Pulmonary artery endothelial cell (primary cell): ENCODE data around the gene GID8. TPM values are rescaled to one million over a fixed set of nuclear protein-coding genes. Genes with fewer than 3 reads are reported as not detected.

Experiments
- DNase-seq: peaks from one replicate; pipeline ENCODE4 v3.0.0-alpha.2; 2011; ENCODE audit warnings: low read depth, low spot score
- total RNA-seq: library from RNA; depleted of rRNA; stranded (reverse); fragments of >200 nt; gene quantifications from 2 replicates; pipeline ENCODE4 v1.2.3, GENCODE V29; 2014

Gene GID8
- total RNA-seq, 1 donor from 2014 or later = 52.9 TPM

DNA sequence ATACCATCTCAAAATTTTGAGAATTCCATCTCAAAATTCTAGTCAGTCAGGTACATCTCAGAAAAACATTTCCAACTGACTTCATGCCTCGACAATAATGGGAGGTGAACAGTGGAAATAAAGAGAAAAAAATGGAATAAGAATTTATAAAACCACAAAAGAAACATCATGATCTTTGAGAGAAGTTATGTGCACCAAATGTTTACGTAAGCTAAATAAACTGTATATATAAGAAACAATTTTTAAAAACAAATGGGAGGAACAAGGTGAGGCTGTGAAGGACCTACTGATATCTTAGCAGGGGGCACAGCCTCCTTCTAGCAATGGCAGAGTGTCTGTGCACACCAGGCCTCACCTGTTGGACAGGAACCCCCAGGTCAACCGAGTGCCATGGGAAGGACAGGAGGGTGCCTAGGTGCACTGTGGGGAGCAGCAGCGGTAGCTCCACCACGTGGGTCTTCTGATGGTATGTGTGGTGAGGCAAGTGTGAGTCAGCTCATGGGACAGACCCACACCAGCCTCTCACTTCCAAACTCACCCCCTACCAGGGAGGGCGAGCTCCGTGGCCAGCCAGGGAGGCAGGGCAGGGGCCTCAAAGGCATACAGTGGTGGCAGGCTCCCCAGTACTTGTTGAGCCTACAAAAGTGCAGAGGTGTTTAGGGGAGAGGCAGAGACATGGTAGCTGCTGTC, 34.9 kb upstream of the GID8 start:
- no peak for DNase-seq

DNA sequence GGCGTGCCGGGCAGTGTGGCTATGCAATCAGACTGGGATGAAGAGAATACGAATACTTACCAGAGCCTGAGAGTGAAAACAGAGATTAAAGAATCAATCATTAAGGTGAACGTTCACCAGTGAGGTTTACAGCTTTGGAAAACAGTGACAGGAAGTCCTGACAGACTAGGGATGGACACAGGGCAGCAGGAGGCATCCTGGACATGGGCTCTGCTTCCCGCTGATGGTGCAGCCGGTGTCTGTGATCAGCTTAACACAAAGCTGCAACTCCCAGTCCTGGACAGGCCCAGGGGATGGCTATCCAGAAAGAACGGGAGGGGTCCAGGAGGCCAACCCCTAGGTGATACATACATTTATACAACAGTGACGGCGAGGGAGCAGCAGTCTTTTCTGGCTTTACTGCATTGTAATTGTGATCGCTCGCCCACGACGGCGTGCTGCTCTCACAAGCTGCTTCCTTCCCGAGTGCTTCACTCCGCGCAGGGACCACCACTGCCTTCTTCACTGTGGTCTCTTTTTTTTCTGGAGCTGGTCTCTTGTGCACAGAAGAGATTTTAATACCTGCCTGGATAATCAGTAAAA, 32.3 kb upstream of the GID8 start:
- no peak for DNase-seq

DNA sequence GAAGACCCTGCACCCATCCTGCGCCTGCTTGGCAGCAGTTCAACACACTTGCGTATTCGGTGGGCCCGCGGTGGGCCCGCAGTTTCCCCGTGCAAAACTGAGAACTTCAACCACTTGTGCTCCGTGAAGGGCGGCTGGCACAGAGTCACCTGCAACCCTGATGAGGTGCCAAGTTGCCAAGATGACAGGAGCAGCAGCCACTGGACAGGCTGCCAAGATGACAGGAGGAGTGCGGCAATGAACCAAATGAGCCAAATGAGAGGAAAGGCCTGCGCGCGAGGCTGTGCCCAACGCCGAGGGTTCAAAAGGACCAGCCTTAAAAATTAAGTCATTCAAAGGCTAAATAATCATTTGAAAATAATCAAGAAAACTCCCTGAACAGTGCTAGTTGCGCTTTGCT, 31.7 kb upstream of the GID8 start:
- no peak for DNase-seq

DNA sequence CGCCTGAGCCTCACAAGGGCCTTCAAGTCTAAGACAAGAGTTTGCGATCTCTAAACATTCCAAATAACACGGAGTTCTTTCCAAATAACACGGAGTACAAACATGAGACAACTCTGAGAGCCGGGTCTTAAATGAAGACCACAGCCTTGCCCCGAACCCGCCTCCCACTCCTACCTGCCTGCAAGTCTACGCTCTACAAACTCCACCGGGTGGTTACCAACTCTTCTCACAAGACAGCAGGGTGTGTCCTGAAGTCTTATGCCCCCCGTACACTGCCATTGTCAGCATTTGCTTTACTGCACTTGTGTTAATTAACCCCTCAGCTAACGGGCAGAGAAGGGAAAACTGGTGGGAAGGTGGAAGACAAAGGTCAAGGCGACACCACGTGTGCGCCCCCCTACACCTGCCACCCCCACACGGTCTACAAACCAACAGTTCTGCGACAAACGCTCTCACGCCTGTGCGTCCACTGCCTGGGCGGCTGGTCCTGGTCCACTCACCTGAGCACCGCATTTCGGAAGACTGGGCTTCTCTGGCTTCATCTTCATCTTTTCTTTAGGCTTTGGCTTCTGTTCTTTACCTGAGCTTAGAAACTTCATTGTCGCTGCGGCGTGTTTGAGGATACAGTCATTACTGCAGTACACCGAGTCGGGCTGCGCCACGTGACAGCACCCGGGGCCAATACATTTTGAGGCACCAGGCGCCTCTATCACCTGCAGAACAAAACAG, 31.1 kb upstream of the GID8 start:
- DNase-seq = no peak

DNA sequence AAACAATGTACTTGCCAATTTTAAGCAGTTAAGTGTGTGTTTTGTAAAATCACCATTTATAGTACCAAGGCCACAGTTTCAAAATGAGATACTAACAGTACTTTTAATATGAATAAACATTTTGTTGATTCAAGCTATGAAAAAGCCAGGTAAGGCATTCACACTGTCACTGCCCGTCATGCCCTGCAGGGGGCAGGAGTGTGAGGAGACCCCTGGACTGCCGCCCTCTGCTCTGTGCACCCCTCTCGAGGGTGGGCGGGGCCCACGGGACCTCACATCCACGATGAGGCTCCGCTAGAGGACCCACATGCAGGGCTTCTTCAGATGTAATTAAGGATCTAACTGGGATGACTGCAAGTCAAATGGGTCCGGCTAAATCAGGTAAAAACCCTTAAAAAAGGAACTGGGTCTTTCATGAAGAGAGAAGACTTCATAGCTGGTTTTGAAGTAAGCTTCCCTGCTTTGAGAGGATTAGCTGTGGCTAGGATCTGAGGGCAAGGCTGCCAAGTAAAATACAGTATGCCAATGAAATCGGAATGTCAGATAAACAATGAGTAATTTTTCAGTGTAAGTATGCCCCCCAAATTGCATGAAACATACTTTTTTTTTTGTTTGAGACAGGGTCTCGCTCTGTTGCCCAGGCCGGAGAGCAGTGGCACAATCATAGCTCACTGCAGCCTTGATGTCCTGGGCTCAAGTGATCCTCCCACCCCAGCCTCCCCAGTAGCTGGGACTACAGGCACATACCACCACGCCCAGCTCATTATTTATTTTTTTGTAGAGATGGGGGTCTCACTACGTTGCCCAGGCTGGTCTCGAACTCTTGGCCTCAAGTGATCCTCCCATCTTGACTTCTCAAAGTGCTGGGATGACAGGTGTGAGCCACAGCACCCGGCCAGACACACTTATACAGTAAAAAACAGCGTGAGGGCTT, 30.3 kb upstream of the GID8 start:
- DNase-seq = no peak

DNA sequence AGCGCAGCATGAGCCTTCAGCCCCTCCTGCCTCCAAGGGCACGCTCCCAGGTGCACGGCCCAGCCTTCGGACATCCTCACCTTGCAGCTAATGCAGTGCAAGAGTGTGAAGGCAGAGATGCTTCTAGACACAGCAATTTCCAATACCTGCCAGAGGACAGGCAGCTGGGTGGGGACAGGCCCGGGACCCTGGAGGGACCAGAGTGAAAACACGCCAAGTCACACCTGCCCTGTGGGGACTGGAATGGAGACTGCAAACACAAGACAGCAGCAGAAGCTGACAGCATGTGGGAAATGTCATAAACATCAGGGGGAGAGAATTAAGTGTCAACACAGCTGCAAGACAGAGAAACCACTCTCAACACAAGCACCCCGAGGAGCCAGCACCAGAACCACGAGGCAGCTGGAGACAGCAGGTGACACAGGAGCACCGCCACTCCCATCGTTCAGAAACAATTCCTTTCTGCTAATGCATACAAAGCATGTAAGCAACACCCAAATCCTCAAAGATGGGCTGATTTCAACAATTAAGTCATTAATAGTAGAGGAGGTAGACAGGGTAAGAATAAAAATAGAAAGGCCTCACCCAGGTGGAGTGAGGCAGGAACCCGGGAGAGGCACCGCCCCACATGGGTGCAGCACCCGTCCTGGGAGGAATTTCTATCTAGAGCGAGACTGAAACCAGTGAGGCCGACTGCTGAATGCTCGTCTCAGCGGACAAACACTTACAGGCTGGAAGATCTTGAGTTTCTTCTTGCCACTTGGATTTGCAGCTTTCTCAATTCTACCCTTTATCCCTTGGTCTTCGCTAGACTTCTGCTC, 28.8 kb upstream of the GID8 start:
- no peak for DNase-seq

DNA sequence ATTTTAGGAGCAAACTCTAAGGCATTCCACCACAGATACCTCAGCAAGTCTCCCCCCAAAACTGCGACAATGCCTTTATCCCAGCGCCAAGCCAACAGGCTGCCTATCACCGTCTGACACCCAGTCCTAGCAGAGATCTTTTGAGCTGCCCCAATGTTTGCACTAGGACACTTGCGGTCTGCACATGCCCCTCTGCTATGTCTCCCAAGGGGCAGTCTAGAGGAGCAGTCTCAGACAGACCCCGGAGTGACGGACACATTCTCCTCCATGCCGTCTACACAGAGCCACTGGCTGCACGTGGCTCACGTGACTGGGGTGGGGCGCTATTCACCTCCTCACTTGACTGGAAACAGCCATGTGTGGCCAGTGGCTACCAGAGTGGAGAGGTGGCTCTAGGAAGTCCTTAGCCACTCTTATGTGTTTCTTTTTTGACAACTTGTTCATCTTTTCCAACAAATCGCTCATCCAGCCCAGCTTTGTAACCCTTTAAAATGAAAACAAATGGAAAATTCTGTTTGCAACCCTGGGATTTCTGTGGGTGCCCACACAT, 27.7 kb upstream of the GID8 start:
- DNase-seq = no peak

DNA sequence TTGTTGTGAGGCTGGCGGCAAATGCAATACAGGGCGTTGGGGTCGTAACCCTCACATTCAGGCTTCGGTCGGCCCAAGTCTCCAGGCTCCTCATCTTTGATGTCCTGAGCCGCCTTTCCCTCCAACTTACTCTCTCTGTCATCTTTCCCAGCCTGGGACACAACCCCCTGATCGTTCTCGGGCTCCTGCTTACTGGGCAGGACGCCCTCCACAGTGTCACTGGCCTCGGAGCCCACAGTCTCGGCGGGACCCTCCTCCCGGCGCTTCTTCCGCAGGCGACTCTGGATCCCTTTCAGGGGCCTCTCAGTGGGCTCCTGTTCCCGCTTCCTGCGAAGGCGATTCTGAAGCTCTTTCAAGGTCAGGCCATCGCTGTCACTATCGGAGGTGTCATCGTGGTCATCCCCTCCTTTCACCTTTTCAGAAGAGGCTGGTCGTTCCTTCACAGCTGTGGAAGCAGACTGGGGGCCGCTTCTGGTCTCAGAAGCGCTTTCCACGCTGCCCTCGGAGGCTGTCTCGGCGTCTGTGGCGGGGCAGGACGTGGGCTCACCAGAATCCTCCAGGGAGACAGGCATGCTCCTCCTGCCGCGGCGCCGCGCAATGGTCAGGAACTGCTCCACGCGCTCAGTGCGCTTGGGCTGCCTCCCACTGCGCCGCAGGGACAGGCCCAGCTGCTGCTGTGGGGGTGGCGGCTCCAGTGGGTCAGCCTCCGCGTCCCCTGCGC, 27.0 kb upstream of the GID8 start:
- no peak for DNase-seq

DNA sequence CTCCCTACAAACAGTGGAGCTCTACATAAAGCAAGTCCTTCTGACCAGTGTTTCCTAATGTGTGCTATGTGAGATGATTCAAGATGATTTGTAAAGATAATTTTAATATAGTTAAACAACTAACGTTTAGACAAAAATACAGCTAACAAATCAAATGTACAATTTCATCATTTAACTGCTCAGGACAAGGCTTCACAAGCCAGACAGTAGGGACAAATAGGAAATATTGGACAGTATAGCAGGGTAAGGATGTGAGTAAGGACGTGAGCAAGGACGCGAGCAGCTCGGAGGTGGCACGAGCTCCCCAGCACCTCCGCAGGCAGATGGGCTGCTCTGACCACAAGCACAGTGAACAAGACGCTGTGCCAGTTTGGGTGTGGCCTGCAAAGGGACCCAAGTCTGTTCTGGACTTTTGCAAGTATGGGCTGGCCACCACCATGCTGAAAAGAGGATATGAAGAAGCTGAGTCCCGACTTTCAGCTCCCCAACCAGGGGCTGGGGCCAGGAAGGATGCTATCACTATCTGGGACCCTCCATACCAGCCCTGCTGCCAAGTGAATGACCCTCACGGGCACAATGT, 26.2 kb upstream of the GID8 start:
- no peak for DNase-seq

DNA sequence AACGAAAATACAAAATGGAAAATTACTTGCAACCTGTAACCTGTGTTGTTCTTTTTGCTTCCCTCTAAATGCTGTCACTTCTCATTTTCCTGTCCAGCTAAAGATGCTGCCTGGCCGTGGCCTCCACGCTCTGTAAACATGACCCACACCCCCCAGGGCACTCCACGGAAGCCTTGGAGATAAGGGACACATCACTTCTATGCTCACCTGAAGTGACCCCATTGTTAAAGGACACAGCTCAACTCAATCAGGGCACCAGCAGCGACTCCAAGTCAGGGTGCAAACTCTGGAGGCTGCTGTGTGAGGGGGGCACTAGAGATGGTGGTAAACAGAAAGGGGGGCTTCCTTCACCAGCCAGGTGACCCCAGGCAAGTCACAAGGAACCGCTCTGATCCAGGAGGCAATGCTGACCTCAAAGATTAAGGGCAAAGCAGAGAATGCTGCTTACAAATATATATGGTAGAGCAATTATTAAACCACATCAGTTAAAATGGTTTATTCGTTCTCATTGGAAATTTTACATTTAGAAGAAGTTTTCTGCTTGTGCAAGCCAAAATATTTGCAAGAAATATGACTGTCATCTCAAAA, 24.8 kb upstream of the GID8 start:
- no peak for DNase-seq

DNA sequence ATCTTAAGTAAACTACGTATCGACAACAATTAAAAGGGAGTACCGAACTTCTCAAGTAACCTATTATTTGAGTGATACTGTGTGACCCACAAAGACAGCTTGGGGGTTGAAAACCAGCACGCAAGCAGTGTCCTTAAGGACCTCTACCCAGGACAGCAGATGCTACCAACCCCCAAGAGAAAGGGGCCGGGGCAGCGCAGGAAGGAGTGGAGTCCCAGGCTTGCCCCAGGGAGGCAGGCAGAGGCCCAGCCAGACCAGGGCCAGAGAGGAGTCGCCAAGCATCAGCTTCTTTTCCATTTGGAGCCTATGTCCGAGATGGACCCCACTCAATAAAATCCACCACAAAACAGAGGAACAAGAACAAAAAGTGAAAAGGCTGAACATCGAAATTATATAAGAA, 23.5 kb upstream of the GID8 start:
- no peak for DNase-seq

DNA sequence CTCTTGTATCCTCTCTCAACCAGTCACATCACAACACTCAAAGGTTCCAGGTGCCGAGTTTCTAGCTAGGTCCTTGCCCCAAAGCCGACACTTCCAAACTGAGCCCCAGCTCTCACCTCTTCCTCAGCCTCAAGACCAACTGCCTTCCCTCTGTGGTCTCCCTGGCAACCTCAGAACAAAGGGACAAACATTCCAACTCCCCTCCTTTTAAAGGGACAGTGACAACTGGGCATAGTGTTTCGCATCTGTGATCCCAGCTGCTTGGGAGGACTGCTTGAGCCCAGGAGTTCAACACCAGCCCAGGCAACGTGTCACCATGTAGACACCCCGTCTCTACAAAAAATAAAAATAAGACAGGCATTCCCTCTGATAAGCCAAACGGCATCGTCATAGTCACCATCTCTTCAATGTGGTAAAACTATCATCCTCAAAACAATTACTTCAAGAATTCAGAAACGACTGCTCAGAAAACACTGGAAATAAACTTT, 22.9 kb upstream of the GID8 start:
- DNase-seq = no peak

DNA sequence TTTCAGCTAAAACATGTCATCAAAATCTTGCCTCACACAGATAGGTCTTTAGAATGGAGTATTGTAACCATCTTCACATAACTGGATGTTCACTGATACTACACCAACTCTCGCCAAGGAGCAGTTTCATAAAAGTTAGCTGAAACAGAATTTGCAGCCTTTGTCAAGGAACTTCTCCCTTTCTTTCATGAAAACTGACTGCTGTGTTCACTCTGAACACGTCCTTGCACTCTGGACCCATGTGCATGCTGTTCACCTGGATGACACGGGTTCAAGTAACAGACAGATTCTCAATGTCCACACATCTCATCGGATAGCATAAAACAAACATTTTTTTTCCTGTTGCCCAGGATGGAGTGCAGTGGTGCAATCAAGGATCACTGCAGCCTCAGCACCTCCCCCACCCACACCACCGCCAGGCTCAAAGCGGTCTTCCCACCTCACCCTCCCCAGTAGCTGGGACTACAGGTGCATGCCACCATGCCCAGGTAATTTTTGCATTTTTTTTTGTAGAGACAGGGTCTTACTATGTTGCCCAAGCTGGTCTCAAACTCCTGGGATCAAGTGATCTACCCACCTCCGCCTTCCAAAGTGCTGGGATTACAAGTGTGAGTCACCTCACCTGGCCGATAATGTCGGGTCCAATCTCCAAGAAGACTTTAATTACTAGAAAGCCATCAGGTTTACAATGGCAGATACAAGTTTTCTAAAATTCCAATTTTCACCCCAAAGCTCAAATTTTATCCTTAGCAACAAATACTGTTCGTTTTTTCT, 21.1 kb upstream of the GID8 start:
- no peak for DNase-seq

DNA sequence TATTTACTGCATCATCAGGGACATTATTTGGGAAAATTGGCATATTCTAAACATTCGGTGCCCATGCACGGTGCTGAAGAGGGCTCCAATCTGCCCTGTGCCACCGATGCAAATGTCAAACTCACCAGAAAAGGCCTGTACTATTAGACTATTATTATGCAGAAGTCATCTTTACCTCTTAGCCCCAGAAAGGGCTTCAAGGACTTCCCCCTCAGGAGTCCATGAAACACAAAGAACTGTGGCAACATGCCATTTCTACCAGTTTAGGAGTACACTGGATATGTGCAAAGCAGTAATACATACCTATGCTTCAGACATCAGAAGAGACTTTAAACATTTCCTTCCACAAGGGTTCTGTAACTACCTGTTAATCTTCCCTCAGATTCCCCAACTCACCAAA, 20.2 kb upstream of the GID8 start:
- no peak for DNase-seq

DNA sequence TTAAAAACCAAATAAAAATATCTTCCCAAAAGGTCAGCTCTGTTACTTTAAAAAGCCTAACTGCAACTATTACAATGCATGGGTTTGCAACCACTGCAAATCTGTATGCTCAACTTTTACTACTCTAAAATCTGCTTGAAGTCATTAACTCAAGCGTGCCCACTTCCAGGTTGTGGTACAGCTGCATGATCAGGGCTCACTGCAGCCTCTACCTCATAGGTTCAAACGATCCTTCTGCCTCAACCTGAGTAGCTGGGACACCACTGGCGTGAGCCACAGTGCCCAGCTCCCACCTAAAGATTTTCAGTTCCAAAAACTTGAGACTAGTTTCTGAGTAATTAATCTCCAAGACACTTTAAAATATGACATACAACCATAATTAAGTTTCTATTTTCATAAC, 19.8 kb upstream of the GID8 start:
- no peak for DNase-seq

DNA sequence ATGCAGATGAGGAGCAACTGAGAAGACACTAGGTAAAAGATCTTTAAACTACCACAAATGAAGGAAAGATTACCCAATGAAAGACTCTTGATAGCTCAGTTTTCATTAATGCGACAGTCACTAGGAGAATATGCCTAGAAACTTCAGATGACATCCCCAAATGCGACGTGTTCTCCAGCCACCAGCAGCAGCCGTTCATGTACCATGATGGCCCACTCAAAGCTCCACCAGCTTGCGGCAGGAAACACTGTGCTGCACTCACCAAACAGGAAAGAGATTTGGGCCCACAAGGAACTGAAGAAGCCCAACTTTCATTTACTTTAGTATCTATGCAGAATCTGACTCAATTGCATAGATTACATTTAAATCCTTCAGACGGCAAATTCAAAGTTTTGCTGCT, 19.1 kb upstream of the GID8 start:
- no peak for DNase-seq

DNA sequence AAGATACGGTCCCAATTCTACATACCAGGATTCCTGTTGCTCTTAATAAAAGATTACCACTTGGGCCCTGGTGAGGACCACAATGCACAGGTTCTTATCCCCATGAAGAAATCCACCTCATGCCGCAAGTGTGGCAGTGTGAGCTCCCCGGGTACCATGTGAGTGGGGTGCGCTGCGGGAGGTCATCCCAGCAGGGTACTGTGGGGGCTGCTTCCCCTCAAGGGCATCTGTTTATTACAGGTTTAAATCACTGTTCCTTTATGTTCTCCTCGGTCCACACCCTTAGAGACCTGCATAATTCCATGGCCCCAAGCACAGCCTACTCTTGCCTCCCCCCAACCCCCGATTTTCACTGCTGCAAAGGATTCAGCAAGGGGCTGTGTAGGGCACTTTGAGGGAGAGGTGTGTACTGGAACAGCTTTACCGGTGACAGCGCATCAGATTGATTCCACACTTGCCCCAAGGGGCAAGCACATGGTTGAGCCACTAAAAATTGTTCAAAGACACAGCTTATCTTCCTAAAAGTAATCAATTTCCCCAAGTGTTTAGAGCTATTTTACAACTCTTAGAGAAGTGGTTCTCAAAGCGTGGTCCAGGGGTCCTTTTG, 17.8 kb upstream of the GID8 start:
- no peak for DNase-seq

DNA sequence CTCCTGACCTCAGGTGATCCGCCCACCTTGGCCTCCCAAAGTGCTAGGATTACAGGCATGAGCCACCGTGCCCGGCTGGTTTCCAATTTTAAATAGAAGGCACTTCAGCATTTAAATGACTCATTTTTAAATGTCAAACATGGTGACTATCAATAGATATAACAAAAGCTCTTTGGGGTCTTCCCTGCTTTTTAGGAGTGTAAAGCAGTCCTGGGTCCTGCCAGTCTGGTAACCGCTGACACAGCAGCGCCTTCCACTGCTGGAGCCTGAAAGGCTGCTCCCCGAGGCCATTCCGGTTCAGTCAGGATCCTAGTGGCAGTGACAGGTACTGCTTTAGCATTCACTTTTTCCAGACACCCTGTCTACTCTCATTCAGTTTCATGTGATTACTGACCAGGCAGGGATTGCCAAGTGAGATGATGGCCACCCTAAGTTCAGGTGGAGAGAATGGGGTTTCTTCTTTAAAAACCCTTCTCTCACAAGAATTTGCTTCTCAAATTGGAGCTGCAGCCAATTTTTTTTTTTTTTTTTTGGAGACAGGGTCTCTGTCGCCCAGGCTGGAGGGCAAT, 16.7 kb upstream of the GID8 start:
- no peak for DNase-seq
